ENCODE results near the gene METAP1.
"Not testable (repeated sequence)": the region's sequence is repeated elsewhere in the genome, so short reads cannot be mapped to it uniquely, and the experiment has no call there.

The METAP1 gene

DNA sequence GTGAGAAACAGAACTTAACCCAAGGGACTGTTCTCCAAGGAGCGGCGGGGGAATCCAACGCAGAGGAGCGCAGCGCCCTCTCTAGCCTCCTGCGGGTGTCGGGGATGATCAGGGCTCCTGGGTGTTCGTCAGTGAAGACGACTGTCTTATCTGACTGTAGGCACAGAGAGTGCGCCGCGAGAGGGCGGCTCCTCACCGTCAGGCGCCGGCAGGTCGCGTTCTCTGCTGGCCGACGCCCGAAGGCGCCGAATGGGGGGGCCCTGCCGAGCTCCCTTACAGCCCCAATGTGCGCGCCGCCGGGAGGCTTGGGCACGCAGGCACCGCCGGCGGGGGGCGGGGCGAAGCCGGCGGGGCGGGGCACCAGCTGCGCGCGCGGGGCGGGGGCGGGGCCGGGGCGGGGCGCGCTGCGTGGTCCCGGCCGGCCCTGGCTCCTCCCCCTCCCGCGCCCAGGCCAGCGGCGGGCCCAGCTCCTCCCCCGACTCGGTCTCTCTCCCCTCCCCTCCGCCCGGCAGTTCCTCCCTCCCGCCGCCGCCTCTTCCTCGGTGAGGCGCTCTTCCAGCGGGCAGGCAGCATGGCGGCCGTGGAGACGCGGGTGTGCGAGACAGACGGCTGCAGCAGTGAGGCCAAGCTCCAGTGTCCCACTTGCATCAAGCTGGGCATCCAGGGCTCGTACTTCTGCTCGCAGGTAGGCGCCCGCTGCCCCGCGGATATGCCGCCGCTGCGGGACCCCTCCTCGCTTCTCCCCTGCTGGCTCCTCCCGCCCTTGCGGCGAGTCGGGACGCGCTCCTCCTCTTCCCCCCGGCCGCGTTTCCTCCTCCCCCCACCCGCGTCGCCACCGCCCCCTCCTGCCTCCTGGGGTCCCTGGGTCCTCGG is at the start of gene METAP1:
TSS of gene METAP1 (plus strand) at position 539 of the 873 bp plus-strand sequence. CDS start at position 572, 33 bp downstream.
- peak; percentile 98 for DNase-seq

DNA sequence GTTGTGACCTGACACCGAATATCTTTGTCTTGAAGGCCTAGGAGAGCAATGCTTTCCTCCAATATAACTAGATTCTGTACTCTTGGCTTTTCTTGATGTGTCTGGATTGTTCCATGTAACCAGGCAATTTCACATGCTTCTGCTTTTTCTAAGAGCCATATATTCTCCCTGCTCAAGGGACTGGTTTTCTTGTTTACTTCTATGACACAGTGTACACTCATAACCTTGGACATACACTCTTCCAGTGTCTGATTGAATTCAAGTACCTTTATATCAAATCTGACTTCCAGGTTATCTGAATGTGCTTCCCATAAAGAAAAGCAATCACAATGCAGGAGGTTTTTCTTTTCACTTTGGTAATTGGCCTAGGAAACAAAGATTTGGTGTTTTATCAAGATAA is 49.2 kb upstream of the METAP1 start:
- no peak for DNase-seq

DNA sequence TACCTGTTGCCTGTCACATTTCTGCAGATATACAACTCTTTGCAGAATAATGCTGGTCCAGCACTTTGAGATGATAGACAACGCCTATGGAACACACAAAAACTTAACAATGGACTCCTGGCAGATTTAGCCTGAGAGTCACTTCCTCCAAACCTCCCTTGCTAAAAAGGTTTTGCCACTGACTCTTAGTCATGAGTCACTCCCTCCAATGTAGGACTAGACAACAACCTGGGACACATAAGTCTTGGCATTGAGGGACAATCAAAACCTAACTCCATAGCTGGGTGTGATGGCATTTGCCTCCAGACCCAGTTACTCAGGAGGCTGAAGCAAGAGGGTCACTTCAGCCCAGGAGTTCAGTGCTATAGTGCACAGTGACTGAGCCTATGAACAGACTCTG is 44.6 kb upstream of the METAP1 start:
- peak; percentile 44 for DNase-seq

DNA sequence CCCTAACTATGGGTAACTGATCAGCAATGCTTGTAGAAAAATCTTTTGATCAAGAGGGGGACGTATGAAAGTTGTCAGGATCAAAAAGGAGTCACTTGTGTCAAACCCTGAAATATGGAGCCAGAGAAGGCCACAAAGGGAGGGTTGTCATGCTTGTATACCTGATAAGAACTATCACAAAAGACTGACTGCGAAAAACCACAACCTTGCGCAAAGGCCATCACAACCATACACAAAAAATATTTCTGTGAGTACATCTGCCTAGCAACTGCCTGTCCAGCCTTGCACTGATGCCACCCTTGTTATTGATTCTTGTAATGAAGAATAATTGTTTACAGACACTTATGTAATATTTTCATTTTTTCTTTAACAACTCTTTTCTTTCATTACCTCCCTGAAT is 43.8 kb upstream of the METAP1 start:
- peak; percentile 87 for DNase-seq

DNA sequence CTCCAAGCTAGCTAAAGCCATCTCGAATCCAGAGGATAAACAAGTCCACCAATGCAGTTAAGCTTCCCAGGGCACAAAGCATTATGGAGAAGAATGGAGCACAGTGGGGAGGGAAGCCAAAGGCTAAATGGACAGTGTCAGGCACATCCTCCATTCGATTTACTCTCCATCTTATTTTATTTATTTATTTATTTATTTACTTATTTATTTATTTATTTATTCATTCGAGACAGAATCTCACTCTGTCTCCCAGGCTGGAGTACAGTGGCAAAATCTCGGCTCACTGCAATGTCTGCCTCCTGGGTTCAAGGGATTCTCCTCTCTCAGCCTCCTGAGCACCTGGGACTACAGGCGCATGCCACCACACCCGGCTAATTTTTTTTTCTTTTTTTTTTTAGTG is 40.3 kb upstream of the METAP1 start:
- DNase-seq = no peak

DNA sequence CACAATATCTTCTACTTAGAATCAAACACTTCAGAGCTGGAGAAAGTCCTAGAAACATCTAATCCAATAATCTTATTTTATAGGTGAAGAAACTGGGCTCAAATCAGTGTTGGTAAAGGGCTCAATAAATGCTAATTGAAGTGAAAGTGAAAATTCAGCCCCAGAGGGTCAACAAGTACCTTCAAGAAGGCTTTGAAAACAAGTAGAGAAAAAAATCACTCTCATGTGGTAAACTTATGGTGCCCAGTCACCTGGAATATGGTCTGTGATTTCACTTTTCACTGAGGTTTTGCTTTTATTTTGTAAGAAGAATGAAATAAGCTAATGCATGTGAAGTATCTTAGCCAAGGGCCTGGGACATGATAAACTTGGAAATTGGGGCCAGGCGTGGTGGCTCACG is 37.5 kb upstream of the METAP1 start:
- DNase-seq = no peak

DNA sequence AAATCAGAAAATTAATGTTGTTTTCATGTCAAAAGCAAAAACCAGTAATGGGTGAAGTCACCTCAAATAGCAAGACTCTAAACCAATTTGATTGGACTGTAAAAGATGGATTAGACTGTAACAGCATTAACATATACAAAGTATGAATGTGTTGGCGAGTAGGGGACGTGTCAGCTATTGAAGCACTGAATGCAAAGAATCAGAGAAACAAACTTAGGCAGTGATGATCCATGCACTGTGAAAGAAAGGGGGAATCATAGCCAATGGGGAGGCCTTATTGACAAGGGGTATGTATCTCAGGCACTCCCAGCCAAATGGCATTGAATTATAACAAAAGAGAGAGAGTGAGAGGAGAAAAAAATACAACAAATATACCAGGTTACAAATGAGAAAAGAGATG is 36.1 kb upstream of the METAP1 start:
- no peak for DNase-seq

DNA sequence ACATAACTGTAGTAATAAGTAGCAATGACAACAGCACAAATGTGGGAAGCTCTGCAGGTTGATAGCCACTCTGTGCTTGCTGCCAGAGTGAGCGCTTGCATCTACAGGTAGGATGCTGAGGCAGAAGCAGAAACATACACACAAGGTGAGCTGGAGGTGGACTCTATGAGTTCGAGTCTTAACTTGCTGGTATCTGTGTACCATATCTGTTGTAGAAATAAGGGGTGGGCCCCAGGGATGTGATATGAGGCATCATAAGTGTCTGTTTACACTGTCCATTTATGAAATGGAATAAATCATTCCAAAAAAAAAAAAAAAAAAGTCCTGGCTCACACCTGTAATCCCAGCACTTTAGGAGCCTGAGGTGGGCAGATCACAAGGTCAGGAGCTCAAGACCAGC is 33.8 kb upstream of the METAP1 start:
- no peak for DNase-seq

DNA sequence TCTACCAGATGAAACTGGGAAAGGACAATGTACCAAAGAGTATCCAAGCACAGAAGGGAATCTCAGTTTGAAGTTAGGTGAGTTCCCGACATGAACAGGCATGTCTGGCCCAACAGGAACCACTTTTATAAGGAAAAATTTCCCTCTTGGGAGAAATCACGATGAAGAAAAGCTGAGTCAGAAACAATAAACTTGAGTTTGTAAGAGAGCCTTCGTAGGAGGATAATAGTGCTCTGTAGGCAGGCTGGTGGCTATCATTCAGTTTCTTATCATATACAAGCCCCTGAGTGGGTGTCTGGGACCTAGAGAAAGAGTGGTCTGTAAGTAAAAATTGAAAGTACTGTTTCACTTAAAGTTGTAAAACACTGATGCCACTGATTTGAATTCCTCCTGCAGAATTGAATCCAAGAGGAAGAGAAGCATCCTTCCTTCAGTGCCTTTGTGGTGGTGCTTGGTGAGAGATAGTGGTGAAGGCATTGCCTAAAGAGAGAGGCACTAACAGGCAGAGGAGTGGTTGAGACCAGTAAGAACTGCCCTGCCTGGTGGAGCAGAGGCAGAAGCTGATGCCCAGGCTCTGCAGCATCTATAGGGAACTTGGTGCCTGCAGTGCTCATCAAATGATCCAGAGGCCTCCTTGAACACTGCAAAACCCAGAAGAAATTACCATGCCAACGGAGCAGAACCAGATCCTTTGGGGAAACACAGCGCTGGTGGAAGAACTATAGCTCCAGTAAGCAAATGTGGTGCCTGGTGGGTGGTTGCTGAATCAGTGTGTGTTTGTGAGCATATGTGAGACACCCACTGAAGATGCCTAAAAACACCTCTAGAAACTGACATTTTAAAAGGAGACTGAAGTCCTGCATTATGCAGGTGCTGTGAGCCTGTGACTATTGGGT is 31.7 kb upstream of the METAP1 start:
- peak; percentile 42 for DNase-seq

DNA sequence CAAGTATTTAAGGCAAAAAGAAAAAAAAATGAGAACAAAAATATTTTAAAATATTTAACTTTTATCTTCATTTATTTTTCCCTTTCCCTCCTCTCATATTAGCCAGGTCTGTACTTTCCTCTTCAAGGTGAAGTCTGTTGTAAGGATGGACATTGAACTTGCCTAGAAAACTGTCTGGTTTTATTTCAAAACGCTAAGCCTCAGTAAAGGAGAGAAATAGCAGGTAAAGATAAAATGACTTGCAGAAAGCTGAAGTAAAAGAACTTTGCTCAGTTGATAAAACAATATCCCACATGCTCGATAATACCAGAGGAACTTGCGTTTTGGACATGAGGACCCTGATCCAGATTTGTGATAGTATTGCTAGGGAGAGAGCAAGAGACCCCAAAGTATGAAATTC is 28.6 kb upstream of the METAP1 start:
- no peak for DNase-seq

DNA sequence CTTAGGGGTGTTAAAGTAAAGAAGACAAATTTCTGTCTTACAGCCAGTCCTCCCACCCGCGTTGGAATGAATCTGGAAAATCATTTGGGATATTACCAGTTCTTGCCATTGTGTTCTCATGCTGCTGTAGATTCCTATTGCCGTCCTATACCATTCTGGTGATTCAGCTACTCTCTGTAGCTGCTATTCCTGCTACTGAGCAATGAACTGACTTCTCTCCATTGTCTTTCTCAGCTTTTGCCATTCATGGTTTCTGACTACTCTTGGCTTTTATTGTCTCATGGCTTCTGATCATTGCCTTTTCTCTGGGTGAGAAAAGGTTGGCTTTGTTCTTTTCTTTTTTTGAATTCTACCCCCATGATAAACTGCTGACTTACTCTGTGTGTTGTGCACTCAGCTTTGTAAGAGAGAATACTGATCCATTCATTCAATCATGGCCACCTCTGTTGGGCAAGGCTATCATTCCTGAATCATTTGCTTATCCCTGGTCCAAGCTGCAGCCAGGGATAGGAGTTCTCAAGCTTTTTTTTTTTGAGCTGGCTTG is 27.7 kb upstream of the METAP1 start:
- no peak for DNase-seq

DNA sequence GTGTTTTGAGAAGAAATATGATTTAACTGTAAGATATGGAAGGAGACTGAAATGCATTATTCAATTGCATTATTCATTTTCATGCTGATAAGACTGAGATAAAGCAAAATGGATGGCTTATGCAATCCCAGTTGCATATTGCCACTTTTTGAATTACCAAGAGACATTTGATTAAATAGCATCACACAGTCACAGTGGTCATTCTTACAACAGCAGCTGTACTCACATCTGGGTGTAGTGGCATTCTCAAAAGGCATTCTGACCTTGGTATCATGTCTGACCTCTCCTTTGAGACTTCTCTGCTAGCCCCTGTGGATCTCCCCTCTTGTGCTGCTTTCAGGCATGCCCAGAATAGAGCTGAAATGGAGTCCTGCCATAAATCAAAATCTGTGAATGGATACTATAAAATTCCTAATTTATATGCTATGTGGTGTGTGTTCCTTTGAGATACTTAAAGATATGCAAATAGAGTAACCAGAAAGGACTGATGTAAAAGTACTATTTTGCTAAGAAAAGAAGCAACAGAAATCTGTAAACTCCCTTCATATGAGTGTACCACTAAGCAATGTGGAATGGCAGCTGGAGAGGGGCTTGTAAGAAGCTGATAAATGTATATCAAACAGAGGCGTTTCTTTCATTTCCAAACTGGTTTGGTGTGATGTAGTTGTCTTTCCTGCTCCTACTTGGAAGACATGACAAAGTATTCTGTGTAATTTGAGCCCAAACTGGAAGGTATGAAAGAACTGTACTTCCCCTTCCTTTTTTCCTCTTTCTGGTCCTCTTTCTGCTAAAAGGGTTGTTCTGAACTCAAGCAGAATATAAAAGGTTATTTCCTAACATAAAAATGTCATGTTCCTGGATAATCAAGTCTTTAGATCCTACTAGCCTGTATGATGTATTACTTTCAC is 25.4 kb upstream of the METAP1 start:
- DNase-seq = peak; percentile 64

DNA sequence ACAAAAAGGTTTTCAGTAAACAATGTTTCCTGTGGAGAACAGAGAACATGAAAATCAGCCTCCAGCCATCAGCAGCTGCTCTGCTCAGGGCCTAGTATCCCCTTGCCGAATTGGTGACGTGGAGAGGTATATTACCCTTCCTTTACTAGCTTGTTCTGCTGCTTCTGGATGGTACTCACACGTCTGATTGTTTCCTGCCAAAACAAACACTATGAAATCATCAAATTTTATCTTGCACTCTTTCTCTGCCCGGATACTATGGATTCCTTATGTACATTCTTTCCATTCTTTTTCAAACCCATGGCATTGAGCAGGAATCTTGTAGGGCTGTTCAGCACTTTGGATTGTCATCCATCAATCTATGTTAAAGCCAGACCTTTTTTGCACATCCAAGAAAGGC is 18.8 kb upstream of the METAP1 start:
- DNase-seq = no peak

DNA sequence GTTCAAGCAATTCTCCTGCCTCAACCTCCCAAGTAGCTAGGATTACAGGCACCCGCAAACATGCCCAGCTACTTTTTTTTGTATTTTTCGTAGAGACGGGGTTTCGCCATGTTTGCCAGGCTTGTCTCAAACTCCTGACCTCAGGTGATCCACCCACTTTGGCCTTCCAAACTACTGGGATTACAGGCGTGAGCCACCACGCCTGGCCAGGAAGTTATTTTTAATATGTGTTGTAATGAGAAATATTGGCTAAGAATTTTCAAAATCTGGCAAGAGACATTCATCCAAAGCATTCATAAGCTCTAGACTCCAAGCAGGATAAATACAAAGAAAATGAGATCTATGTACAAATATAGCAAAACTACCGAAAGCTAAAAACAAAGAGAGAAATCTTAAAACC is 18.0 kb upstream of the METAP1 start:
- no peak for DNase-seq

DNA sequence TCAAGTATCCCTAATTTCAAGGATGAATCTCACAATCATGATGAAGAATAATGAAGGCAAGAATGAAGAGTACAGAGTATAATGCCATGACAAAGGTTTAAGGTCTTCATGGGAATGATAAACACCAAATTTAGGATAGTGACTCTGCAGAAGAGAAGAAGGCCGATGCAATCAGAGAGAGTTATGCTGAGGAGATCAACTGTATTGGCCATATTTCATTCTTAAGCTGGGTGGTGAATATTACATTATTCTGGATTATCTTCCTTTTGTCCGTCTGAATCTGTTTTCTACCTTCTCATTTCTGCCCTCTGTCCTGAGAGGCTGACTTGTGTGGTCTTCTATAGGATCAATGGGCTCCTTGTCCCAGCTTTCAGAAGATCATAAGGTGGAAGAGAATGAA is 7.8 kb upstream of the METAP1 start:
- no peak for DNase-seq

DNA sequence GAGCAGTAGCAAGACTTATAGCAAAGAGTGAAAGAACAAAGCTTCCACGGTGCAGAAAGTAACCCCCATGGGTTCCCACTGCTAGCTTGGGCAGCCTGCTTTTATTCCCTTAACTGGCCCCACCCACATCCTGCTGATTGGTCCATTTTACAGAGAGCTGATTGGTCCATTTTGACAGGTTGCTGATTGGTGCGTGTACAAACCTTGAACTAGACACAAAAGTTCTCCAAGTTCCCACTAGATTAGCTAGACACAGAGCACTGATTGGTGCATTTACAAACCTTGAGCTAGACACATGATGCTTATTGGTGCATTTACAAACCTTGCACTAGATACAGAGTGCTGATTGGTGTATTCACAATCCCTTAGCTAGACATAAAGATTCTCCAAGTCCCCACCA is 2.7 kb upstream of the METAP1 start:
- not testable (repeated sequence) for DNase-seq

DNA sequence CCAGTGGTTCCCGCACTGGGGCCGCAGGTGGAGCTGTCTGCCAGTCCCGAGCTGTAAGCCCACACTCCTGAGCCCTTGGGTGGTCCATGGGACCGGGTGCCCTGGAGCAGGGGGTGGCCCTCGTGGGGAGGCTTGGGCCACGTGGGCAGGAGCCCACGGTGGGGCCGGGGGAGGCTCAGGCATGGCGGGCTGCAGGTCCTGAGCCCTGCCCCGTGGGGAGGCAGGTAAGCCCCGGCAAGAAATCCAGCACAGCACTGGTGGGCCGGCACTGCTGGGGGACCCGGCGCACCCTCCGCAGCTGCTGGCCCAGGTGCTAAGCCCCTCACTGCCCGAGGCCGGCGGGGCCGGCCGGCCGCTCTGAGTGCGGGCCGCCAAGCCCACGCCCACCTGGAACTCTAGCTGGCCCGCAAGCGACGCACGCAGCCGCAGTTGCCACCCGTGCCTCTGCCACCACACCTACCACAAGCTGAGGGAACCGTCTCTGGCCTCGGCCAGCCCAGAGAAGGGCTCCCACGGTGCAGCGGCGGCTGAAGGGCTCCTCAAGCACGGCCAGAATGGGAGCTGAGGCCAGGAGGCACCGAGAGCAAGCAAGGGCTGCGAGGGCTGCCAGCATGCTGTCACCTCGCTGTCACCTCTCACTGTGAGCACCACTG is 2.0 kb upstream of the METAP1 start:
- DNase-seq = no peak

DNA sequence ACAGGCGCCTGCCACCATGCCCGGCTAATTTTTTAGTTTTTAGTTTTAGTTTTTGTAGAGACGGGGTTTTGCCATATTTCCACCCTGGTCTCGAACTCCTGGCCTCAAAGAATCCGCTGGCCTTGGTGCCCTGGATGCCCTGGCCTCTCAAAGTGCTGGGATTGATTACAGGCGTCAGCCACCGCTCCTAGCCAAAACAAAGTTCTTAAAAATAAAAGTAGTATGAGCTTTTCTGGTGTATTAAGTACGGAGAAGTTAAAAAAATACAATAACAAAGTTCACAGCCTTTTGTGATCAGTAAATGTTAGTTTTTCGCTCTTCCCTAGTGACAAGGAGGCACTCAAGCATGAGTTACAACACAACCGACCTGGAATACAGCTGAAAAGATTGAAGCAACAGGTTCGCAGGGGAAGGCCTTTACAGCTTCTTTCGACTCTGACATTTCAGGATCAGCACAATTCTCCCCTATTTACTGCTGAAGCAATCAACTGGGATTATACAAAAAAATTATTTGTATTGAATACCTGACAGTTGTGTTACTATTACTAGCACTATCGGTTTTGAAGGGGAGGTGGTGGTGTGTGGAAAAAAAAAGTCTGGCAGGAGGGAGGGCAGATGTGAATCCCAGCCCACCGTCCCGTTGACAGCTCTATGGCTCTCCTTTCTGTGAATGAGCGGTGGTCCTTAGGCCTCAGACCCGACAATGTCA is 893 bp upstream of the METAP1 start:
- no peak for DNase-seq

DNA sequence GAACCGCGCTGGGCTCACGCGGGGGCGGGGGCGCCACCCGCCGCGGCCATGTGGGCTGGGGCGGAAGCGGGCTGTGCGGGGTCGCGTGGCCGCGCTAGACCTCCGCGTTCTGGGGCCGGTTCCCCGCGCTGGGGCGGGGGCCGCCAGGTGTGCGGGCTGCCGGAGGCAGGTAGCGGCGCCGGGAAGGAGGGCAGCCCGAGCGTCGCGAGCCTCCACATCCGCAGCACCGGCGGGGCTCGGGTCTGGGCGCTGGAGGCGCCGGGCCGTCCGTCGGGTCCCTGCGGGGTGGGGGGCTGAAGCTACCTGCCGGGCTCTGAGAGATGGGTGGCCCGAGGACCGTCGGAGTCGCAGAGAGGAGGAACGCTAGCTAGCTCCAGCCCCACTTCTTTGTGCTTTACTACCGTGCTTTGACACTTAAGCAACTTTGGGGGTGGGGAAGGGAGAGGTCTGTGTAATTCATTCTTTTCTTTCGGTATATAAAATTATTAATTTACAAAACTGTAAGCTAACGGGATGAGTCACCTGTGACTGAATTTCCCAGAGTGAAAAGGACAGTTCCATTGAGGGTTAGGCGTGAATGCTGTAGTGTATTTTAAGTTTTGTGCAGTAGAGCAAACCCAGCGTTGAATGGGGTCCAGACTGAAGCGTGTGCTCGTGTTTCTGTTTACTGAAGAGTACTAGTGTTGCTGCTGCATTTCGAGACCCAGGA is 689 bp downstream of the METAP1 start:
- DNase-seq = peak; percentile 70

DNA sequence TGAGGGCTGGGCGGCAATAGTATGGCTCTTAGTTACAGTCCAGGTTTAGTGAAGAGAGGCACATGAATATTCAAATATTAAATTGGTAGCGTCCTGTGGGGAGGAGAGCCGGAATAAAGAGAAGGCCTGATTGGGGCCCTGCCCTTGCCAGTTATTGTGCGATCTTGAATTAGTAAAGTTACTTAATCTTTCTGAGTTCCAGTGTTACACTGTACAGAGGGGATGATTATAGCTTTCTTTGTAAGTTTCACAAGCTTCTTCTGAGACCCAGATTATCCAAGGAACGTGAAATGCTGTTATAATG is 1.2 kb downstream of the METAP1 start:
- no peak for DNase-seq

DNA sequence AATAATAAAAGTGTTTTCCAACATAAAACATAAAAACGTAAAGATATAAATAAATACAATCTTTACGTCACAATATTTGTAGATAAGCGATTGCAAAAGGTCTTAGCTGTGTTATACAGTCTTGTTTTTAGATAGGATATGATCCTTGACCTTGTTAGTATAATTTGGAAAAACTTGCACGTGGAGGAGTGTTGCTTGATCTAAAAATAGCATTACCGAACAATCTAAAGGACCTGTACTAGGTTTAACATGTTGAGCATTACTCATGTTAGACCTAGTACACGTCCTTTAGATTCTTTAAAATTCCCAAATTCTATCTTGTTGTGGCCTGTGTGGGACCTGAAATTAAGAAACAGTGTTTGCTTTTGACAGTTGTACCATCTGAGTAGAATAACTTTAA is 1.6 kb downstream of the METAP1 start:
- peak; percentile 23 for DNase-seq

Measured in OCI-M1 (cell line).